ENCODE results near the gene SLC25A44.
A peak's percentile ranks its signal among the peaks of the same experiment; 100 is the strongest.
"Not testable (repeated sequence)": the region's sequence is repeated elsewhere in the genome, so short reads cannot be mapped to it uniquely, and the experiment has no call there.

The SLC25A44 gene

DNA sequence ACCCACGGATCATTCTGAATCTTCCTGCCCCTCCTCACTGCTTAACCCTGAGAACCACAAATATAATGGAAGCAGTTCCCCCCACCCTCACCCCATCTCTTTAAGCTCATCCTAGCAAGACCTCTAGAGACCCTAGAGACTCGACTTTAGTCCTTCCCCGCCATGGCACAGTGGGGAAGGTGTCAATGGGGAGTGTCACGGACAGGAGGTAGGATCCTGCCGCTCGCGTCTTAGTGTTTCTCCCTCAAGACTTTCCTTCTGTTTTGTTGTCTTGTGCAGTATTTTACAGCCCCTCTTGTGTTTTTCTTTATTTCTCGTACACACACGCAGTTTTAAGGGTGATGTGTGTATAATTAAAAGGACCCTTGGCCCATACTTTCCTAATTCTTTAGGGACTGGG, 18.2 kb downstream of the SLC25A44 start:
- no peak for DNase-seq

DNA sequence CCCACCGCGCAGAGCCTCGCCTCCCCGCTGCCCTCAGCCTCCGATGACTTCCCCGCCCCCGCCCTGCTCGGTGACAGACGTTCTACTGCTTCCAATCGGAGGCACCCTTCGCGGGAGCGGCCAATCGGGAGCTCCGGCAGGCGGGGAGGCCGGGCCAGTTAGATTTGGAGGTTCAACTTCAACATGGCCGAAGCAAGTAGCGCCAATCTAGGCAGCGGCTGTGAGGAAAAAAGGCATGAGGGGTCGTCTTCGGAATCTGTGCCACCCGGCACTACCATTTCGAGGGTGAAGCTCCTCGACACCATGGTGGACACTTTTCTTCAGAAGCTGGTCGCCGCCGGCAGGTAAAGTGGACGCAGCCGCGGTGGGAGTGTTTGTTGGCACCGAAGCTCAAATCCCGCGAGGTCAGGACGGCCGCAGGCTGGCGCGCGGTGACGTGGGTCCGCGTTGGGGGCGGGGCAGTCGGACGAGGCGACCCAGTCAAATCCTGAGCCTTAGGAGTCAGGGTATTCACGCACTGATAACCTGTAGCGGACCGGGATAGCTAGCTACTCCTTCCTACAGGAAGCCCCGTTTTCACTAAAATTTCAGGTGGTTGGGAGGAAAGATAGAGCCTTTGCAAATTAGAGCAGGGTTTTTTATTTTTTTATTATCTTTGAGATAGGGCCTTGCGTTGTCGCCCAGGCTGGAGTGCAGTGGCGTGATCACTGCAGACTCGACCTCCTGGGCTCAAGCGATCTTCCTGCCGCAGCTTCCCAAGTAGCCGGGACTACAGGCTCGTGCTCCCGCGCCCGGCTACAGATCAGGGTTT, 19.1 kb downstream of the SLC25A44 start, which contains the start of gene PMF1:
Gene PMF1 (plus strand): TSS at position 175 of the 811 bp plus-strand sequence. CDS start 9 bp downstream, at position 184.
- peak; percentile 91 for DNase-seq

DNA sequence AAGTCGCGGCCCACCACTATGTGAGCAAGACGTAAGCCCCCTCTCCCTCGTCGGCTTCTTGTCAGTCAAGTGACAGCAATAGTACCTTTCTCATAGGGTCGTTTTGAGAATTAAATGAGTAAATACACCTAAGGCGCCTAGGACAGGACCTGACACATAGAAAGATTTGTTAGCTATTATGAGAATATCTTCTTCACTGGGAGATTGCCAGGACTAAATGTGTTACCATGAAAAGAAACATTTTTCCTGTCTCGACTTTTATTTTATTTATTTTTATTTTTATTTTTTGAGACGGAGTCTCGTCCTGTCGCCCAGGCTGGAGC, 19.7 kb downstream of the SLC25A44 start:
- no peak for DNase-seq

DNA sequence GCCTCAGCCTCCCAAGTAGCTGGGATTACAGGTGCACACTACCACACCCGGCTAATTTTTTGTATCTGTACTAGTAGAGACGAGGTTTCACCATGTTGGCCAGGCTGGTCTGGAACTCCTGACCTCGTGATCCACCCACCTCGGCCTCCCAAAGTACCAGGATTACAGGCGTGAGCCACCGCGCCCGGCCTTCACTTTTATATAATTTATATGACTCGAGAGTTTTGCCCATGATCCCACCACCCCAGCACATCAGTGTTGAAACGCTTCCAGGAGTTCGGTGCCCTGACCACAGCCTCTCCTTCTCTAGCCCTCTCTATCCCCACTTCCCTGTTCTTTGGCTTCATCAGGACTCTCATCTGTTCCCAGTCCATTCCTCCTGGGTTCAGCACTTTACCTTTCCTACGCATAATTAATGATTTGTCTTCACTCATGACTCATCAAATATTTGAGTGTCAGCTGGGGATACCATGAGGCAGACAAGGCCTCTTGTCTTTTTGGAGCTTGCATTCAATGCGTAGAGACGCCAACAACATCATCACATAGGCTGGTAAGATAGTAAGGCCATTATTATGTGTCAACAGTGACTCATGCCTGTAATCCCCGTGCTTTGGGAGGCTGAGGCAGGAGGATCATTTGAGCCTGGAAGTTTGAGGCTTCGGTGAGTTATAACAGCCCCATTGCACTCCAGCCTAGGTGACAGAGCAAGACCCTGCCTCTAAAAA, 20.3 kb downstream of the SLC25A44 start:
- no peak for DNase-seq

DNA sequence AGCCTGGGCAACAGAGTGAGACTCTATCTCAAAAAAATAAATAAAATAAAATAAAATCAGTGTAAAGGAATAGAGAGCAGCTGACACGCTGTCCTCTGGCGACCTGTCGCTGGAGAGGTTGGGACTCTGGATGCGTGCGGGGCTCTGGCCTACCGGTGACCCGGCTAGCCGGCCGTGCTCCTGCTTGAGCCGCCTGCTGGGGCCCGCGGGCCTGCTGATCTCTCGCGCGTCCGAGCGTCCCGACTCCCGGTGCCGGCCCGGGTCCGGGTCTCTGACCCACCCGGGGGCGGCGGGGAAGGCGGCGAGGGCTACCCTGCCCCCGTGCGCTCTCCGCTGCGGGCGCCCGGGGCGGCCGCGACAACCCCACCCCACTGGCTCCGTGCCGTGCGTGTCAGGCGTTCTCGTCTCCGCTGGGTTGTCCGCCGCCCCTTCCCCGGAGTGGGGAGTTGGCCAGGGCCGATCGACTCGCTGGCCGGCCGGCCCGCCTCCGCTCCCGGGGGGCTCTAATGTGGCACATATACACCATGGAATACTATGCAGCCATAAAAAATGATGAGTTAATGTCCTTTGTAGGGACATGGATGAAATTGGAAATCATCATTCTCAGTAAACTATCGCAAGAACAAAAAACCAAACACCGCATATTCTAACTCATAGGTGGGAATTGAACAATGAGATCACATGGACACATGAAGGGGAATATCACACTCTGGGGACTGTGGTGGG, 22.6 kb downstream of the SLC25A44 start:
- DNase-seq = not testable (repeated sequence)

DNA sequence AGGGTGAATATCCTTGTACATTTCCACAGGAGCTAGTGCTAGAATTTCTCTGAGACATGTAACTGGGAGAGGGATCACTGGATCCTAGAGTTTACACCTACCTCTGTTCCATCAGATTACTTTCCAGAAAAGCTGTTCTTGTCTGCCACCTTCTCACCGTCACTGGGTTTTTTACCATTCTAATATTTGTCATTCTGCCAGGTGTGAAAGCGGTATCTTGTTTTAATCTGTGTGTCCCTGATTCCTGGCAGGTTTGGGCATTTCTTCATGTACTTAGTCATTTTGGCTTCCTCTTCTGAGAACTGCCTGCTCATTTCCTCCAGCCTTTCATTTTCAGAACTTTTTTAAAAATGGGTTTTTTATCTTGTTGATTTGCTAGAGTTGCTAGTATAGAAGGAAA, 24.0 kb downstream of the SLC25A44 start:
- no peak for DNase-seq

DNA sequence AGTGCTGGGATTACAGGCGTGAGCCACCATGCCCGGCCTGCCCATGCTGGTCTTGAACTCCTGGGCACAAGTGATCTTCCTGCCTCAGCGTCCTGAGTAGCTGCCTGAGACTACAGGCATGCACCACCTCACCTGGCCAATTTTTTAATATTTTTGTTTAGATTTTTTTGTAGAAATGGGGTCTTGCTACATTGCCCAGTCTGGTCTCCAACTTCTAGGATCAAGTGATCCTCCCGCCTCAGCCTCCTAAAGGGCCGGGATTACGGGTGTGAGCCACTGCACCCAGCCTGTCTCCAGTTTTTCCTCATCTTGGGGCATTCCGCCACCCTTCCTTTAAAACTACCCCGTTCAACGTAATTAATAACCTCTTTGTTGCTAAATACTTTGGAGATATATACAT, 26.3 kb downstream of the SLC25A44 start:
- DNase-seq = no peak

DNA sequence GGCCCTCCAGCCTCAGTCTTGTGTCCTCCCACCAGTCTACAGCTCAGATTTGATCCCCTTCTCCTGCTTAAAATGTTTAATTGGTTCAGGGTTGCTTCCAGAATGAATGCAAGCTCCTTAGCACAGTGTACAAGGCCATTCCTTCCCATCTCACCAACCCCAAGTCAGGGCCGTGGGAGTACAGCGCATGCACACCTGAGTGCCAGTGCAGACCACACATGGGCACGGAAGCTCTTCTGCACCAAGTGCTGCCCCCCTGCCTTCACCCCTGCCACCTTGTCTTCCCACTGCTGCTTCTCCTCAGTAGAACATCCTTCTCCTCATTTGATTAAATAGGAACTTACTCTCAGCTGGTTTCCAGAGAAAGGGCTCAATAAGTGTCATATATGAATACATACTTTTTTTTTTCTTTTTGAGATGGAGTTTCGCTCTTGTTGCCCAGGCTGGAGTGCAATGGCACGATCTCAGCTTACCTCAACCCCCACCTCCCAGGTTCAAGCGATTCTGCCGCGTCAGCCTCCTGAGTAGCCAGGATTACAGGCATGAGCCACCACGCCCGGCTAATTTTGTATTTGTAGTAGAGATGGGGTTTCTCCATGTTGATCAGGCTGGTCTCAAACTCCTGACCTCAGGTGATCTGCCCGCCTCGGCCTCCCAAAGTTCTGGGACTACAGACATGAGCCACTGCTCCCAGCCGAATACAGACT, 28.2 kb downstream of the SLC25A44 start:
- no peak for DNase-seq

DNA sequence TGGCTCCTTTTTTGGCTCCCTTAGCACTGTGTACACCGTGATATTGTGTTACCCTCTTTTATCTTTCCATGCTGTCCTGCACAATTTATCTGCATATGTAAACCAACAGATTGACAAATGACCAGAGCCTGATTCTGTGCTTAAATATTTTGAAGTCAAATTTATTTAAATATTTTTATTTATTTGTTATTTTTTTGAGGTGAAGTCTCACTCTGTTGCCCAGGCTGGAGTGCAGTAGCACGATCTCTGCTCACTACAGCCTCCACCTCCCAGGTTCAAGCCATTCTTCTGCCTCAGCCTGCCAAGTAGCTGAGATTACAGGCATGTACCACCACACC, 31.7 kb downstream of the SLC25A44 start:
- DNase-seq = no peak

DNA sequence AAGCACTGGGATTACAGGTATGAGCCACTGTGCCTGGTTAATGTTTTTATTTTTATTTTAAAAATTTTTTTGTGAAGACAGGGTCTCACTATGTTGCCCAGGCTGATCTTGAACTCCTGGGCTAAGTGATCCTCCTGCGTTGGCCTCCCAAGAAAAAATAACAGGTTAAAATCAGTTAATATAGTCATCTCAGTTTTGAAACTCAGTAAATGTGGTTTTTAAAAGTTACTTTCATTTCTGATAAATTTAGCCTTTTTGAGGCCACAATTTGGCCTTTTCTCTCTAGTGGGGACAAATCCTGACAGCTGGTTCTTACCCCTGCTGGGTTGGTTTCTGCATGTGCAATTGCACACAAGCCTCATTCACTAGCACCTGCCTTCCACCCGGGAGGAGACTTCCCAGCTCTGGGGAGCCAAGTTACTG, 32.2 kb downstream of the SLC25A44 start:
- no peak for DNase-seq

DNA sequence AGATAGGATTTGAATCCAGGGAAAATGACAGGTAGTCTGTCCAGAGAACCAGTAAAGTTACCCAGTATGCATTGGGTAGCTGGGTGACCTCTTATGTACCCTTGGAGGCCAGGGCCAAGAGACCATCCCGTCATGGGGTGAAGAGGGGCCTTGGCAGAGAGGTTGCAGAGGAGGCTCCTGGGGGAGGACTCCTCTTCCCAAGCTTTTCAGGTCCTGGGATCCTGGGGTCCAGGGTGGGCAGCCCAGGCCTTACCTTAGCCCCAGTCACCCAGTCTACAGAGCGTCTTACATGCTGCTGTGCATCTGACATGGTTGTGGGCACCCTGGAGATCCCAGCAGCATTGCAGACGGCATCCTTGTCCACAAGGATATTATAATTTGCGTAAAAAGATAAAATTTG, 32.9 kb downstream of the SLC25A44 start:
- no peak for DNase-seq

DNA sequence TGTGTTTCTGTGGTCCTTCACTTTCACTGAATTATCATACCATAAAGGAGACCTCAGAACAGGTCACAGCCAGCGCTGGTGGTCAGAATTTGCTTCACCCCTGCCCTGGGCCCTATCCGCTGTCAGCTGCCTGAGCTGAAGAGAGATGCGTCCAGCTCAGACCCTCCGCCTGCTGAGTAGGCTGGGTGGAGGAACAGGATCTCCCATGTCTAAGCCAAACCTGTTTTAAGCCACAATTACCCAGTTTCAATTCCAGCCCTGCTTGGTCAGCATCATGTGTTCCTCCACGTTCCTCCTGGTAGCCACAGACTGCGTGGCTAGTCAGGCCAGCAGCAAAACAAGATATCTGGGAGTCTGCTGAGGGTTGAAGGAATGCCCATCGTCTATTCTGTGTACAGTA, 34.6 kb downstream of the SLC25A44 start:
- DNase-seq = no peak

DNA sequence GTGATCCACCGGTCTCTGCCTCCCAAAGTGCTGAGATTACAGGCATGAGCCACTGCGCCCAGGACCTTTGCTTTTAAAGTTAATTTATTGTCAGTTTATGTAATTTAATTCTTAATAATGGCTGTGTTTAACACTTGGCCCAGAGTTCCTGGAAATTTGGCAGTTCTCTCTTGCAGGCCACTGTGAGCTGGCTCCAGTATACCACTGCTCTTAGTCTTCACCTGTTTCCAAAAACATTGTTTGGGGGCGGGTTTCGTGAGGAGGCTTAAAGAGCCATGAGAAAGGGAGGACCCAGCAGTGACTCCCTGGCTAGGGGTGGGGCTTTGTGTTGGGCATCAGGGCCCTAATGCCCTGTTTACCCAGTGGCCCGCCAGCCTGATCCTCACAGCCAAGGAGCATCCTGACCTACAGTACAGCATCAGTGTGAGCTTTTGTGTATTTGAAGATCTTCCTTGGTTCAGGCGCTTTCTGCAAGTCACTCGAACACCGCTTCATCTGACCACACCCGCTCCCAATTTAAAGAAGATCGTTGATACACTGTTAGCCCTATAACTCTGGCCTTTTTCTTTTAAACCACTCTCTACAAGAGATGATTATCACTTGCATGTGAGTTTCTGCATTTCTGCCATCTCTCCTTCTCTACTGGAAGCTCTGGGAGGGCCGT, 36.0 kb downstream of the SLC25A44 start:
- DNase-seq = no peak

DNA sequence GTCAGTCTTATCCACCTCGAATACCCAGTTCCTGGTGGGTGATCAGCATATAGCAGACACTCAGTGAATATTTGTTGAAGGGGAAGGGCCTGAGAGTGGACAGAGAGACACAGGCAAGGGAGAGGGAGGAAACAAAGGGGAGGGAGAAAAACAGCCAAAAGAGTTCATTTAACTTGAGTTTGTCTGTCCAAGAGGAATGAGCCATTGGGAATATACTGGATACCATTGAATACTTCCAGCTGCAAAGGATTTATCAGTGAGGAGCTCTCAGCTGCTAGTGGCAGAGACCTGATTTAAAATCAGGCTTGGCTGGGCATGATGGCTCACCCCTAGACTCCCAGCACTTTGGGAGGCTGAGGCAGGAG, 36.6 kb downstream of the SLC25A44 start:
- no peak for DNase-seq

DNA sequence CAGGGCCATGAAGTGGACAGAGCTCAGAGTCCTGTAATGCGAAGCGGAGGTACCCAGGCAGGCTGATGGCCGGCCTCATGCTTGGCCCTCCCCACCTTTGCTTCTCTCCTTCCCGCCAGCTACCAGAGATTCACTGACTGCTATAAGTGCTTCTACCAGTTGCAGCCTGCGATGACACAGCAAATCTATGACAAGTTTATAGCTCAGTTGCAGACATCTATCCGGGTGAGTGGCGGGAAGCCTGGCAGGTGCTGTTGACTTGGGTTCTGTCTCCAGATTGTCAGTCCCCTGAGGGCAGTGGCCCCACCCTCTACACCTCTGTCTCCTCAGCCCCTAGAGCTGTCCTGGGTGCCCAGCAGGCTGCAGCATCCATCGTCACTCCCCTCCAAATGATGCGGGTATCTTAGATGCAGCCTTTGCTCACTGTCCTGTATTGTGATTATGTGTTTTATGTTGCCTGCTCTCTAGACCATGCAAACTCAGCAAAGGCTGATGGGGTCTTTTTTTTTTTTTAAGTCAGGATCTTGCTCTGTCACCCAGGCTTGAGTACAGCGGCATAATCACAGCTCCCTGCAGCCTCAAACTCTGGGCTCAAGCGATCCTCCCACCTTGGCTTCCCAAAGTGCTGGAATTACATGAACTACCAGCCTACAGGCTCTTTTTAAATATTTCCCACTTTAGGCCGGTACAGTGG, 38.4 kb downstream of the SLC25A44 start:
- DNase-seq = no peak

DNA sequence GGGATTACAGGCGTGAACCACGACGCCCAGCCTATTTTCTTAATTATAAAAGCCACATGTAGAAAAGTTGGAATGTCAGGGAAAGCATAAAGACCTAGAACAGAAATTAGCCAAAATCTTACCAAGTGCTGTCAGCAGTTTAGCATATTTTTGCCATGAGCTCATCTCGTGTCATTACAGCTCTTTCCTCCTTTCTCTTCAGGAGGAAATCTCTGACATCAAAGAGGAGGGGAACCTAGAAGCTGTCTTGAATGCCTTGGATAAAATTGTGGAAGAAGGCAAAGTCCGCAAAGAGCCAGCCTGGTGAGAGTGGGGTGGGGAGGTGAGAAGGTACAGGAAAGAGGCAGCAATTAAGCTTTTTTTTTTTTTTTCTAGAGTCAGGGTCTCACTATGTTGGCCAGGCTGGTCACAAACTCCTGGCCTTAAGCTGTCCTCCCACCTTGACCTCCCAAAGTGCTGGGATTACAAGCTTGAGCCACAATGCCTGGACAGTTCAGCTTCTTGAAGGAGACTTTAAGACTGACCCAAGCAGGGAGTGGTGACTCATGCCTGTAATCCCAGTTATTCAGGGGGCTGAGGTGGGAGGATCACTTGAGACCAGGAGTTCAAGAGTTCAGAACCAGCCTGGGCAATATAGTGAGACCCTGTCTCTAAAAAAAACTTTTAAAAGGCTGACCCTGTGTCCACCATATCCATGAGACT, 39.7 kb downstream of the SLC25A44 start:
- no peak for DNase-seq

DNA sequence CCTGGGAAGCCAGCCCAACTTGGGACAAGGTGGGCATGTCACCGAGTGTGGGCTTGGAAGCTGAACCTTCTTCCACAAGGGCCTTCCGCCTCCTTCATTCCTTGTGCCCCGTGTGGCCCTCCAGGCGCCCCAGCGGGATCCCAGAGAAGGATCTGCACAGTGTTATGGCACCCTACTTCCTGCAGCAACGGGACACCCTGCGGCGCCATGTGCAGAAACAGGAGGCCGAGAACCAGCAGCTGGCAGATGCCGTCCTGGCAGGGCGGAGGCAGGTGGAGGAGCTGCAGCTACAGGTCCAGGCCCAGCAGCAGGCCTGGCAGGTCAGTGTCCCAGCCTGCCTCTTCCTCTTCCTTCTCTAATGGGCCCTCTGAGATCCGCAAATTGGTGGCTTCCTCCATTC, 42.3 kb downstream of the SLC25A44 start:
- no peak for DNase-seq

DNA sequence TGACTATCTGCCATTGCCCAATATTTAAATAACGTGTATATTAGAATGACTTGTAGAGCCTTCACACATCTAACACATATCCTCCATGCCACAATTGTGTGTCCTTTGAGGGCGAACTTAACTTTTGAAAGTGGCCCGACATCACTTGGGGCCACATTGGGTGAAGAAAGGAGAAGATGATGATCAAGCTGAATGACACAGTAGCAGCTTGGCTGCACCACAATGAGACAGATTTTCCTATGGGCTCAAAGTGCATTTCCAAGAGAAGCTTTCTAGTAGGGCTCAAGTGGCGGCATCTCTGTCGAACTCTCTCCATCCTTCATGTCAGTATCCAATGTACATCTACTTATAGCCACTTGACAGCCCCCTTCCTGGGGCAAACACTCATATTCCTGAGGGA, 44.3 kb downstream of the SLC25A44 start:
- no peak for DNase-seq

DNA sequence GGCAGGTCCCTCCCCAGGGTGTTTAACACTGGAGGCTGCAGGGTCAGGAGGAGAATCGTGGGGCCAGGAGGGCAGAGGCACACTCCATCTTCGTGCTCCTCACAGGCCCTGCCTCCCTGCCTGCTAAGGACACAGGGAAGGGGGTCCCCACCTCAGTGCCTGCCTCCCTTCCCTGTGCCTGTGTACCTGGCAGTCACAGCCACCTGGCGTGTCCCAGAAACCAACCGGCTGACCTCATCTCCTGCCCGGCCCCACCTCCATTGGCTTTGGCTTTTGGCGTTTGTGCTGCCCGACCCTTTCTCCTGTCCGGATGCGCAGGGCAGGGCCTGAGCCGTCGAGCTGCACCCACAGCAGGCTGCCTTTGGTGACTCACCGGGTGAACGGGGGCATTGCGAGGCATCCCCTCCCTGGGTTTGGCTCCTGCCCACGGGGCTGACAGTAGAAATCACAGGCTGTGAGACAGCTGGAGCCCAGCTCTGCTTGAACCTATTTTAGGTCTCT, 47.5 kb downstream of the SLC25A44 start:
- DNase-seq = no peak

DNA sequence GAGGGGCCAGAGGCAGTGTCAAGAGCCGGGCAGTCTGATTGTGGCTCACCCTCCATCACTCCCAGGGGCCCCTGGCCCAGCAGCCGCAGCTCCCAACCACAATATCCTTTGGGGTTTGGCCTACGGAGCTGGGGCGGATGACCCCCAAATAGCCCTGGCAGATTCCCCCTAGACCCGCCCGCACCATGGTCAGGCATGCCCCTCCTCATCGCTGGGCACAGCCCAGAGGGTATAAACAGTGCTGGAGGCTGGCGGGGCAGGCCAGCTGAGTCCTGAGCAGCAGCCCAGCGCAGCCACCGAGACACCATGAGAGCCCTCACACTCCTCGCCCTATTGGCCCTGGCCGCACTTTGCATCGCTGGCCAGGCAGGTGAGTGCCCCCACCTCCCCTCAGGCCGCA, 48.0 kb downstream of the SLC25A44 start, which contains the start of gene BGLAP:
Gene BGLAP (plus strand): TSS at position 259 of the 400 bp plus-strand sequence. CDS start 48 bp downstream, at position 307.
- DNase-seq = no peak

DNA sequence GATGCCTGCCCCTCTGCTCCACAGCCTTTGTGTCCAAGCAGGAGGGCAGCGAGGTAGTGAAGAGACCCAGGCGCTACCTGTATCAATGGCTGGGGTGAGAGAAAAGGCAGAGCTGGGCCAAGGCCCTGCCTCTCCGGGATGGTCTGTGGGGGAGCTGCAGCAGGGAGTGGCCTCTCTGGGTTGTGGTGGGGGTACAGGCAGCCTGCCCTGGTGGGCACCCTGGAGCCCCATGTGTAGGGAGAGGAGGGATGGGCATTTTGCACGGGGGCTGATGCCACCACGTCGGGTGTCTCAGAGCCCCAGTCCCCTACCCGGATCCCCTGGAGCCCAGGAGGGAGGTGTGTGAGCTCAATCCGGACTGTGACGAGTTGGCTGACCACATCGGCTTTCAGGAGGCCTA, 48.8 kb downstream of the SLC25A44 start:
- DNase-seq = no peak
